H1 (cell line): ENCODE results near the gene TMEM38A. TPM values are rescaled to one million over a fixed set of nuclear protein-coding genes. Genes with fewer than 3 reads are reported as not detected.

ENCODE experiments used
- CTCF ChIA-PET: fragments of 300-600 bp; sonication (Branson Sonifier 250); formaldehyde crosslinking; loops from one replicate; lab custom pipeline; 2021; ENCODE audit not compliant: partially characterized antibody; lab: Charles Lee
- POLR2A ChIA-PET: fragments of 300-600 bp; sonication (Branson Sonifier 250); formaldehyde crosslinking; loops from one replicate; lab custom pipeline; 2021; ENCODE audit warnings: inconsistent platforms; ENCODE audit not compliant: partially characterized antibody; lab: Charles Lee
- DNase-seq, 2 experiments: peaks; one replicate each; pipeline versions ENCODE4 v3.0.0 to v3.0.0-alpha.2; 2010 to 2022; ENCODE audit warnings: low spot score in 2 of 2, low read depth in 1 of 2, mixed read lengths in 1 of 2
- FAIRE-seq: peaks from 2 replicates; lab custom pipeline; 2011; peaks lifted over from hg19 to GRCh38; lab: Jason Lieb, UNC
- H2AFZ ChIP-seq: 2 replicates; pipeline ENCODE4 v1.8.1; 2012; ENCODE audit warnings: low read length, inconsistent platforms
- H2AK5ac ChIP-seq: 2 replicates; pipeline ENCODE4 v1.6.1; 2013; ENCODE audit warnings: low read depth, low read length
- H2BK120ac ChIP-seq: replicated peaks from 2 replicates; pipeline ENCODE3; 2013; ENCODE audit warnings: low read depth, low read length, inconsistent platforms
- H2BK12ac ChIP-seq: 2 replicates; pipeline ENCODE4 v1.6.1; 2013; ENCODE audit warnings: low read depth, low read length
- H2BK15ac ChIP-seq: 2 replicates; pipeline ENCODE4 v1.6.1; 2013; ENCODE audit warnings: low read length
- H2BK20ac ChIP-seq: 2 replicates; pipeline ENCODE4 v1.6.1; 2013; ENCODE audit warnings: low read length
- H2BK5ac ChIP-seq: 2 replicates; pipeline ENCODE4 v1.6.1; 2013; ENCODE audit warnings: low read depth, low read length
- H3K14ac ChIP-seq: 2 replicates; pipeline ENCODE4 v1.6.1; 2013; ENCODE audit warnings: inconsistent platforms; ENCODE audit not compliant: insufficient read length
- H3K18ac ChIP-seq: 2 replicates; pipeline ENCODE4 v1.6.1; 2013; ENCODE audit warnings: low read length; ENCODE audit errors: extremely low read depth
- H3K23ac ChIP-seq: 2 replicates; pipeline ENCODE4 v1.6.1; 2013; ENCODE audit warnings: inconsistent platforms; ENCODE audit not compliant: insufficient read length
- H3K23me2 ChIP-seq: 2 replicates; pipeline ENCODE4 v1.6.1; 2013; ENCODE audit warnings: low read depth, low read length
- H3K27ac ChIP-seq: 2 replicates; pipeline ENCODE4 v1.6.1; 2011; ENCODE audit warnings: low read depth, low read length, inconsistent platforms
- H3K27me3 ChIP-seq, 4 experiments: replicated peaks in 1 of 4; 1 replicate in 1 of 4; 2 replicates in 3 of 4; pipeline versions ENCODE4 v1.6.1 to v1.8.1; 2011 to 2013; ENCODE audit warnings: low read length in 3 of 4, mild to moderate bottlenecking in 3 of 4, inconsistent platforms in 2 of 4, mixed read lengths in 2 of 4, moderate library complexity in 1 of 4; ENCODE audit not compliant: control insufficient read depth in 3 of 4, insufficient read depth in 3 of 4; ENCODE audit errors: extremely low read depth in 1 of 4
- H3K36me3 ChIP-seq, 4 experiments: 2 replicates each; pipeline versions ENCODE4 v1.6.1 to v1.8.1; 2011 to 2013; ENCODE audit warnings: mild to moderate bottlenecking in 4 of 4, low read length in 3 of 4, moderate library complexity in 2 of 4, control low read depth in 1 of 4, inconsistent platforms in 1 of 4; ENCODE audit not compliant: insufficient read depth in 4 of 4, control insufficient read depth in 2 of 4
- H3K4ac ChIP-seq: replicated peaks from 2 replicates; pipeline ENCODE3; 2013; ENCODE audit warnings: low read length, low read depth, mixed read lengths, inconsistent platforms; ENCODE audit not compliant: insufficient read length
- H3K4me1 ChIP-seq, 4 experiments: replicated peaks in 1 of 4; 1 replicate in 1 of 4; 2 replicates in 3 of 4; pipeline versions ENCODE4 v1.6.1 to v1.8.1; 2011 to 2013; ENCODE audit warnings: low read length in 3 of 4, inconsistent platforms in 2 of 4, mixed read lengths in 1 of 4; ENCODE audit not compliant: insufficient read depth in 4 of 4, control insufficient read depth in 3 of 4
- H3K4me2 ChIP-seq, 2 experiments: 2 replicates each; pipeline versions ENCODE4 v1.6.1 to v1.8.1; 2011 to 2013; ENCODE audit warnings: low read depth in 2 of 2, low read length in 2 of 2, control low read depth in 1 of 2, inconsistent platforms in 1 of 2, mild to moderate bottlenecking in 1 of 2; ENCODE audit not compliant: insufficient read depth in 1 of 2
- H3K4me3 ChIP-seq, 4 experiments: fragments of 200-600, 300-600 bp in 1 of 4; sonication (generic), shearing (Covaris generic), sonication (Bioruptor Twin) in 1 of 4; 2 replicates each; pipeline versions ENCODE4 v1.5.1 to v1.8.1; 2011 to 2016; ENCODE audit warnings: low read length in 4 of 4, low read depth in 3 of 4, control low read depth in 2 of 4, inconsistent platforms in 2 of 4, mild to moderate bottlenecking in 2 of 4, mixed read lengths in 1 of 4, moderate library complexity in 1 of 4; ENCODE audit not compliant: insufficient read depth in 2 of 4; ENCODE audit errors: extremely low read depth in 1 of 4
- H3K56ac ChIP-seq: replicated peaks from 2 replicates; pipeline ENCODE3; 2013; ENCODE audit warnings: low read depth, mild to moderate bottlenecking, mixed read lengths, low read length, inconsistent platforms; ENCODE audit not compliant: insufficient read length
- H3K79me1 ChIP-seq: 2 replicates; pipeline ENCODE4 v1.6.1; 2013; ENCODE audit warnings: low read depth, low read length, control low read depth
- H3K79me2 ChIP-seq, 2 experiments: 2 replicates each; pipeline versions ENCODE4 v1.6.1 to v1.8.1; 2012 to 2013; ENCODE audit warnings: low read length in 2 of 2, mild to moderate bottlenecking in 2 of 2, inconsistent platforms in 1 of 2; ENCODE audit not compliant: insufficient read depth in 2 of 2, control insufficient read depth in 1 of 2
- H3K9ac ChIP-seq, 4 experiments: replicated peaks in 1 of 4; 1 replicate in 1 of 4; 2 replicates in 3 of 4; pipeline versions ENCODE4 v1.6.1 to v1.8.1; 2011 to 2013; ENCODE audit warnings: low read depth in 3 of 4, low read length in 3 of 4, control low read depth in 2 of 4, mild to moderate bottlenecking in 2 of 4, moderate library complexity in 2 of 4, inconsistent platforms in 1 of 4; ENCODE audit errors: extremely low read depth in 1 of 4
- H3K9me3 ChIP-seq, 2 experiments: 2 replicates each; pipeline versions ENCODE4 v1.6.1 to v1.8.1; 2012 to 2013; ENCODE audit warnings: mild to moderate bottlenecking in 2 of 2, moderate library complexity in 2 of 2, control low read depth in 1 of 2, inconsistent platforms in 1 of 2, low read depth in 1 of 2, low read length in 1 of 2, mixed read lengths in 1 of 2; ENCODE audit not compliant: insufficient read depth in 2 of 2
- H4K20me1 ChIP-seq, 2 experiments: replicated peaks in 1 of 2; 2 replicates each; pipeline versions ENCODE3 to v1.8.1; 2011 to 2013; ENCODE audit warnings: inconsistent platforms in 2 of 2, low read length in 2 of 2, mild to moderate bottlenecking in 1 of 2; ENCODE audit not compliant: insufficient read depth in 2 of 2, control insufficient read depth in 1 of 2
- H4K5ac ChIP-seq: 2 replicates; pipeline ENCODE4 v1.6.1; 2013; ENCODE audit warnings: low read length, low read depth, mixed read lengths, inconsistent platforms; ENCODE audit not compliant: insufficient read length
- H4K8ac ChIP-seq: 2 replicates; pipeline ENCODE4 v1.8.0; 2013; ENCODE audit warnings: mild to moderate bottlenecking, moderate library complexity, low read length, inconsistent platforms; ENCODE audit not compliant: insufficient read depth; ENCODE audit errors: extremely low read depth
- H4K91ac ChIP-seq: replicated peaks from 2 replicates; pipeline ENCODE3; 2013; ENCODE audit warnings: low read length, mixed read lengths, inconsistent platforms; ENCODE audit not compliant: insufficient read length
- BRCA1 ChIP-seq: IDR thresholded peaks from 2 replicates; pipeline ENCODE4 v1.6.1; 2012; ENCODE audit warnings: low read depth, low read length, improper control_type of control experiment
- HDAC2 ChIP-seq, 2 experiments: fragments of 300-600 bp in 1 of 2; sonication (generic) in 1 of 2; IDR thresholded peaks; 2 replicates each; pipeline ENCODE4 v1.6.1; 2011 to 2012; ENCODE audit warnings: low read depth in 2 of 2, low read length in 2 of 2, mild to moderate bottlenecking in 2 of 2, moderate library complexity in 2 of 2, borderline replicate concordance in 1 of 2, inconsistent platforms in 1 of 2
- RNF2 ChIP-seq: fragments of 200-900, 300-1000 bp; sonication (generic); IDR thresholded peaks from 2 replicates; pipeline ENCODE4 v1.7.1; 2016; ENCODE audit warnings: borderline replicate concordance, low read depth, mild to moderate bottlenecking, antibody characterized with exemption, low read length; ENCODE audit not compliant: poor library complexity, severe bottlenecking; ENCODE audit errors: missing control alignments
- SRF ChIP-seq: IDR thresholded peaks from 2 replicates; pipeline ENCODE4 v1.6.1; 2011; ENCODE audit warnings: mild to moderate bottlenecking, low read depth, low read length, moderate library complexity
- WGBS, 2 experiments: shearing (Covaris generic) in 1 of 2; methylation state at CpG; one replicate each; pipeline versions ENCODE4 v1.1.6 to v1.1.7; 2013 to 2015; ENCODE audit warnings: low lambda C conversion rate in 2 of 2, mixed read lengths in 2 of 2, inconsistent platforms in 1 of 2, low coverage in 1 of 2, missing lambda C conversion rate in 1 of 2; ENCODE audit not compliant: insufficient replicate concordance in 2 of 2, insufficient coverage in 1 of 2, insufficient read length in 1 of 2; ENCODE audit errors: extremely low coverage in 1 of 2, missing lambda C conversion rate in 1 of 2; 5-methylcytosine and 5-hydroxymethylcytosine counted together
- polyA plus RNA-seq, 7 experiments: library from polyadenylated mRNA; depleted of rRNA in 3 of 7; stranded (reverse) in 5 of 7; unstranded in 2 of 7; fragments of >200 nt in 5 of 7; fragments of 200-250 nt in 2 of 7; gene quantifications; 1 replicate in 5 of 7; 2 replicates in 1 of 7; 4 replicates in 1 of 7; pipeline versions ENCODE4 v1.2.1 to v1.2.3, GENCODE V29; 2011 to 2013; ENCODE audit warnings: missing spikeins in 2 of 7, mixed read lengths in 2 of 7
- total RNA-seq: library from RNA; stranded (reverse); fragmentation: NEBNext Ultra II Directional; extraction: Animal tissue kit (Norgen Biotek cat#: 25700); gene quantifications from 2 replicates; pipeline ENCODE4 v1.2.1, GENCODE V29; 2021

TMEM38A gene
- total and polyA plus RNA-seq, 2 of the 8 experiments (the other 6 are each of a cell fraction or from before 2014, with no cell fraction given) = 8.9 to 9.2 TPM

GRCh38 chr19:16650821-16651220 lies 10.1 kb upstream of the TMEM38A start:
- no peak overlapping the region for H3K4me3 ChIP-seq
- peaks cover 5% of the 10 kb centered on the region in 2 experiments for H4K20me1 ChIP-seq
- H3K79me1 ChIP-seq = peaks cover 4% of the 10 kb centered on the region
- no peak overlapping the region for H4K5ac ChIP-seq
- H2BK15ac ChIP-seq = no peak overlapping the region
- no peak overlapping the region for H3K4me2 ChIP-seq
- H3K23me2 ChIP-seq = no peaks in the 10 kb centered on the region
- H3K9ac ChIP-seq = no peak overlapping the region
- no peaks in the 10 kb centered on the region for H3K27me3 ChIP-seq
- peaks cover 27 to 77% (median 54%) of the 10 kb centered on the region in 4 experiments for H3K36me3 ChIP-seq
- no peak for DNase-seq
- no peak overlapping the region for H3K18ac ChIP-seq
- no peak overlapping the region for H4K8ac ChIP-seq
- no peak overlapping the region for H2BK120ac ChIP-seq
- no peak overlapping the region for H3K23ac ChIP-seq
- H3K56ac ChIP-seq = no peak overlapping the region
- no peak overlapping the region for H2BK12ac ChIP-seq
- no peak overlapping the region for H3K4ac ChIP-seq
- TF ChIP-seq HDAC2 (IDR thresholded peaks at IDR 0.05; ENCODE audit: borderline replicate concordance in 1 of 2, low read depth in 2 of 2, low read length in 2 of 2) = no peak
- TF ChIP-seq SRF = no peak
- no peak for TF ChIP-seq BRCA1
- no peak for TF ChIP-seq RNF2
- TF ChIP-seq, all 59 proteins: peak for 0
- ChIA-PET CTCF (interaction anchor here (0.7 to 0.9 kb wide), 2 partner anchors 13 to 71 kb away, joined by 3 to 4 read pairs; no protein-coding TSS in a partner anchor), POLR2A (interaction anchor here (0.7 to 4.9 kb wide), 3 partner anchors 10 to 583 kb away, joined by 3 to 27 read pairs (median 3); partner anchors contain the start of genes SMIM7 and TMEM38A)
- Histone ChIP-seq H3K4me1 (no peaks in the 10 kb centered on the region), H4K91ac (no peak overlapping the region), H2AFZ (no peak overlapping the region), H2BK20ac (no peak overlapping the region), H2AK5ac (no peak overlapping the region), H2BK5ac (no peak overlapping the region), H3K14ac (no peak overlapping the region), H3K9me3 (no peaks in the 10 kb centered on the region), H3K27ac (no peak overlapping the region), H3K79me2 (peaks cover 3 to 13% of the 10 kb centered on the region in 2 experiments; a peak in 1 of 4 replicates)
- WGBS, 2 experiments = 93% methylated on average over 2 of the region's 2 CpGs; no CpG with 5 or more reads in 1 of the 2 experiments
- no peak for FAIRE-seq
